Esophagus muscularis mucosa (tissue), 4 donors: Measurements from ENCODE around the gene CCR3.

Experiments used
- CTCF ChIP-seq, 3 experiments: fragments of 200-600 bp in 2 of 3; fragments of 450-650 bp in 1 of 3; sonication (generic) in 2 of 3; IDR thresholded peaks; one replicate each; pipeline ENCODE4 v1.5.1; 2017 to 2019; ENCODE audit warnings: antibody characterized with exemption in 3 of 3, mild to moderate bottlenecking in 2 of 3, moderate library complexity in 1 of 3
- EP300 ChIP-seq: sonication (generic); formaldehyde crosslinking; IDR thresholded peaks from one replicate; pipeline ENCODE4 v1.6.1; 2017; ENCODE audit warnings: antibody characterized with exemption
- POLR2A ChIP-seq: fragments of 450-650 bp; IDR thresholded peaks from one replicate; pipeline ENCODE4 v1.6.1; 2017; ENCODE audit warnings: antibody characterized with exemption, moderate library complexity, mild to moderate bottlenecking, low read depth
- POLR2AphosphoS5 ChIP-seq, 2 donors: sonication (generic); formaldehyde crosslinking; IDR thresholded peaks; one replicate each; pipeline ENCODE4 v1.6.1; 2017; ENCODE audit warnings: antibody characterized with exemption in 2 of 2

- no peak for TF ChIP-seq CTCF (IDR thresholded peaks at IDR 0.05)
- no peak for TF ChIP-seq POLR2A
- TF ChIP-seq POLR2AphosphoS5 (IDR thresholded peaks at IDR 0.05), result no peak
- no peak for TF ChIP-seq EP300
These were observed 16.3 kb downstream of the CCR3 start for GRCh38 chr3:46258525-46258924.
